Measurements from ENCODE around the gene CDCP1.

DNA sequence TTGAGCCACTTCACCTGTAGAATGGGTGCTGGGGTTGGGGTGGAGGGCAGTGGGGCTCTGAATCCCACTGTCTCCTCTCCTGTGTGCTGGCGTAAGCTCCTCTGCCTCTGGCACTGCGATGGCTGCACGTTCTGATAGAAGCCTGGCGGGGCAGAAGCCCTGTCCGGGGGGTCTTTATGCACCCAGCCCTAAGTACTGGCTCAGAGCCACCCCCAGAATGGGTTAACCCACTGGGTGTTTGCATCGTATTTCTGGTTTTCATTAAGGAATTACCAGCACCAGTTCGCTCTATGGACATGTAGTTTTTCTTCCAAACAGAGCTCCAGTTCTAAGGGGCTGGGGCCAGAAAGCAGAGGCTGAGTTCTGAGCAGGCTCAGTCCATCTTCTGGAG lies 37.7 kb upstream of the CDCP1 start:
- TF ChIP-seq, protein P1, sequence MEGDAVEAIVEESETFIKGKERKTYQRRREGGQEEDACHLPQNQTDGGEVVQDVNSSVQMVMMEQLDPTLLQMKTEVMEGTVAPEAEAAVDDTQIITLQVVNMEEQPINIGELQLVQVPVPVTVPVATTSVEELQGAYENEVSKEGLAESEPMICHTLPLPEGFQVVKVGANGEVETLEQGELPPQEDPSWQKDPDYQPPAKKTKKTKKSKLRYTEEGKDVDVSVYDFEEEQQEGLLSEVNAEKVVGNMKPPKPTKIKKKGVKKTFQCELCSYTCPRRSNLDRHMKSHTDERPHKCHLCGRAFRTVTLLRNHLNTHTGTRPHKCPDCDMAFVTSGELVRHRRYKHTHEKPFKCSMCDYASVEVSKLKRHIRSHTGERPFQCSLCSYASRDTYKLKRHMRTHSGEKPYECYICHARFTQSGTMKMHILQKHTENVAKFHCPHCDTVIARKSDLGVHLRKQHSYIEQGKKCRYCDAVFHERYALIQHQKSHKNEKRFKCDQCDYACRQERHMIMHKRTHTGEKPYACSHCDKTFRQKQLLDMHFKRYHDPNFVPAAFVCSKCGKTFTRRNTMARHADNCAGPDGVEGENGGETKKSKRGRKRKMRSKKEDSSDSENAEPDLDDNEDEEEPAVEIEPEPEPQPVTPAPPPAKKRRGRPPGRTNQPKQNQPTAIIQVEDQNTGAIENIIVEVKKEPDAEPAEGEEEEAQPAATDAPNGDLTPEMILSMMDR (IDR thresholded peaks at IDR 0.05): no peak
- no peak for TF ChIP-seq POLR2A (IDR thresholded peaks at IDR 0.05)
